ENCODE results near the gene NUB1.

DNA sequence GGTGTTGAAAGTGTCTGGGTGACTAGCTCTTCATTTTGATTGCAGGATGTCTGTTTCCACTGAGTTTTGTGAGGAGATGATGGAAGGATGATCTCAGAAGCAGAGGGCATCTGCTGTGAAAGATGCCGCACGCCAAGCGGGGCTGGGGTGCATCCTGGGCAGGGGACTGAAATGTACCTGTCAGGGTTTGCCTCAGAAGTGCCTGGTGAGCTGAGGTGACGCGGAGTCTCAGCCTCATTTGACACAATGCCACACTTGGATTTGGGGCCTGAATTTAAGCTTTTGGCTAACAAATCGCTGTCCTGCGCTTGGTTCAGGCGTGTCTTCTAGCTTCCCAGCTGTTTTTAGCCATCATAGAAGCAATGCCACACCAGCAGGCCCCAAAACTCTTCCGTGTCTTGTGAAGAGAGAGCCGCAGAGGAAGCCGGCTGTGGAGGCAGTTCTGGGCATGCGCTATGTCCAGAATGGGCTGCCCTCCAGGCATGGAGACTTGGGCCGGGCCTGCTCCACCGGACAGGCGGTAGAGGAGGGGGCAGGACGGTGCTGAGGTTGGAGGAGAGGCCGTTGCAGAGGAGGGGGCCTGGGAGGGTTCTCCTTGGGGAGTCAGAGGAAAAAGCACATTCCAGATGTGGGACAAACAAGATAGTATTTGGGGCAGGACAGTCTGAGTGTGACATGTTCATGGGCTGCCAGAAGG lies 37.0 kb downstream of the NUB1 start:
- no peak for TF ChIP-seq POLR2A (IDR thresholded peaks at IDR 0.05)
- TF ChIP-seq, protein P1, sequence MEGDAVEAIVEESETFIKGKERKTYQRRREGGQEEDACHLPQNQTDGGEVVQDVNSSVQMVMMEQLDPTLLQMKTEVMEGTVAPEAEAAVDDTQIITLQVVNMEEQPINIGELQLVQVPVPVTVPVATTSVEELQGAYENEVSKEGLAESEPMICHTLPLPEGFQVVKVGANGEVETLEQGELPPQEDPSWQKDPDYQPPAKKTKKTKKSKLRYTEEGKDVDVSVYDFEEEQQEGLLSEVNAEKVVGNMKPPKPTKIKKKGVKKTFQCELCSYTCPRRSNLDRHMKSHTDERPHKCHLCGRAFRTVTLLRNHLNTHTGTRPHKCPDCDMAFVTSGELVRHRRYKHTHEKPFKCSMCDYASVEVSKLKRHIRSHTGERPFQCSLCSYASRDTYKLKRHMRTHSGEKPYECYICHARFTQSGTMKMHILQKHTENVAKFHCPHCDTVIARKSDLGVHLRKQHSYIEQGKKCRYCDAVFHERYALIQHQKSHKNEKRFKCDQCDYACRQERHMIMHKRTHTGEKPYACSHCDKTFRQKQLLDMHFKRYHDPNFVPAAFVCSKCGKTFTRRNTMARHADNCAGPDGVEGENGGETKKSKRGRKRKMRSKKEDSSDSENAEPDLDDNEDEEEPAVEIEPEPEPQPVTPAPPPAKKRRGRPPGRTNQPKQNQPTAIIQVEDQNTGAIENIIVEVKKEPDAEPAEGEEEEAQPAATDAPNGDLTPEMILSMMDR (IDR thresholded peaks at IDR 0.05): no peak
